ENCODE results near the gene SDS.

Gene SDS

GRCh38 chr12:113448873-113449272 is 45.2 kb upstream of the SDS start:
- Histone ChIP-seq H3K4me1 (ENCODE audit: control insufficient read depth in 1 of 2, insufficient read depth in 1 of 2, low read depth in 1 of 2, low read length in 1 of 2) (peaks cover 10 to 16% of the 10 kb centered on the region in 2 experiments), H3K4me3 (ENCODE audit: low read depth in 1 of 2, low read length in 1 of 2) (no peak overlapping the region), H3K9me3 (no peaks in the 10 kb centered on the region), H3K27ac (no peak overlapping the region), H3K27me3 (peaks cover 45% of the 10 kb centered on the region), H3K36me3 (no peaks in the 10 kb centered on the region)
- no peak for TF ChIP-seq CTCF (IDR thresholded peaks at IDR 0.05)

GRCh38 chr12:113445544-113446171 is 42.0 kb upstream of the SDS start:
- Histone ChIP-seq H3K27me3 (peaks cover 34% of the 10 kb centered on the region), H3K9me3 (no peaks in the 10 kb centered on the region), H3K4me1 (ENCODE audit: control insufficient read depth in 1 of 2, insufficient read depth in 1 of 2, low read depth in 1 of 2, low read length in 1 of 2) (peaks cover 10 to 16% of the 10 kb centered on the region in 2 experiments), H3K27ac (peak overlapping the region; percentile 38), H3K4me3 (ENCODE audit: low read depth in 1 of 2, low read length in 1 of 2) (no peak overlapping the region), H3K36me3 (no peaks in the 10 kb centered on the region)
- no peak for TF ChIP-seq CTCF (IDR thresholded peaks at IDR 0.05)

- no peak for TF ChIP-seq CTCF (IDR thresholded peaks at IDR 0.05)
- peaks cover 10 to 16% of the 10 kb centered on the region in 2 experiments for H3K4me1 ChIP-seq (ENCODE audit: control insufficient read depth in 1 of 2, insufficient read depth in 1 of 2, low read depth in 1 of 2, low read length in 1 of 2)
- no peaks in the 10 kb centered on the region for H3K36me3 ChIP-seq
- H3K27me3 ChIP-seq = peaks cover 24% of the 10 kb centered on the region
- H3K4me3 ChIP-seq (ENCODE audit: low read depth in 1 of 2, low read length in 1 of 2) = no peak overlapping the region
- H3K27ac ChIP-seq = no peak overlapping the region
- no peaks in the 10 kb centered on the region for H3K9me3 ChIP-seq
Measured at GRCh38 chr12:113443030-113443539, 39.4 kb upstream of the SDS start.

- no peak overlapping the region for H3K4me3 ChIP-seq (ENCODE audit: low read depth in 1 of 2, low read length in 1 of 2)
- no peak for TF ChIP-seq CTCF (IDR thresholded peaks at IDR 0.05)
- H3K36me3 ChIP-seq = no peaks in the 10 kb centered on the region
- H3K27ac ChIP-seq = no peak overlapping the region
- H3K9me3 ChIP-seq = no peaks in the 10 kb centered on the region
- H3K4me1 ChIP-seq (ENCODE audit: control insufficient read depth in 1 of 2, insufficient read depth in 1 of 2, low read depth in 1 of 2, low read length in 1 of 2) = peaks cover 10 to 12% of the 10 kb centered on the region in 2 experiments
- H3K27me3 ChIP-seq = peaks cover 17% of the 10 kb centered on the region
Measured at GRCh38 chr12:113440947-113441782, 37.5 kb upstream of the SDS start.

- Histone ChIP-seq H3K27ac (no peak overlapping the region), H3K4me1 (ENCODE audit: control insufficient read depth in 1 of 2, insufficient read depth in 1 of 2, low read depth in 1 of 2, low read length in 1 of 2) (peaks cover 4% of the 10 kb centered on the region in 2 experiments), H3K27me3 (peaks cover 17% of the 10 kb centered on the region), H3K36me3 (no peaks in the 10 kb centered on the region), H3K9me3 (no peaks in the 10 kb centered on the region), H3K4me3 (ENCODE audit: low read depth in 1 of 2, low read length in 1 of 2) (no peak overlapping the region)
- TF ChIP-seq CTCF (IDR thresholded peaks at IDR 0.05) = no peak
Measured at GRCh38 chr12:113440336-113440735, 36.6 kb upstream of the SDS start.
